Posterior cingulate gyrus (tissue), 11 donors: ENCODE data around the gene CTNNA2.
"Not testable (repeated sequence)": the region's sequence is repeated elsewhere in the genome, so short reads cannot be mapped to it uniquely, and the experiment has no call there.

Source experiments
- DNase-seq, 10 donors: peaks; one replicate each; pipeline versions ENCODE4 v3.0.0 to v3.0.0-alpha.2; 2020 to 2021; ENCODE audit warnings: mixed read lengths in 3 of 10
- intact Hi-C: fragments of 100-400 bp; cut with DNase I; formaldehyde crosslinking; loops from one replicate; pipeline ENCODE4 v1.15.1; 2023

Gene CTNNA2

GRCh38 chr2:80154231-80154915, 641.5 kb downstream of the CTNNA2 start:
- no peak for DNase-seq
- intact Hi-C loops = no loop called here

- DNase-seq = no peak
- intact Hi-C loops = no loop called here
These were observed 651.5 kb downstream of the CTNNA2 start for GRCh38 chr2:80164375-80164774.

- intact Hi-C loops = no loop called here
These were observed 653.8 kb downstream of the CTNNA2 start for GRCh38 chr2:80166483-80167171.

GRCh38 chr2:80167284-80167808, 654.5 kb downstream of the CTNNA2 start:
- no peak for DNase-seq
- intact Hi-C loops = no loop called here

More at GRCh38 chr2:80166483-80167171, 653.8 kb downstream of the CTNNA2 start:
- DNase-seq = no peak

- intact Hi-C loops = no loop called here
- no peak for DNase-seq
These were observed 655.2 kb downstream of the CTNNA2 start for GRCh38 chr2:80168037-80168436.

- peak in 1 of 10 donors; percentile 61 for DNase-seq
- intact Hi-C loops = no loop called here
These were observed 656.0 kb downstream of the CTNNA2 start for GRCh38 chr2:80168801-80169200.

- intact Hi-C loops = no loop called here
- no peak for DNase-seq
These were observed 657.2 kb downstream of the CTNNA2 start for GRCh38 chr2:80169811-80170594.

- intact Hi-C loops = no loop called here
- DNase-seq = no peak
These were observed 672.2 kb downstream of the CTNNA2 start for GRCh38 chr2:80185091-80185490.

- no peak for DNase-seq
- intact Hi-C loops = no loop called here
These were observed 673.4 kb downstream of the CTNNA2 start for GRCh38 chr2:80186262-80186661.

- intact Hi-C loops = no loop called here
- no peak for DNase-seq
These were observed 674.3 kb downstream of the CTNNA2 start for GRCh38 chr2:80187156-80187555.

- DNase-seq = no peak
These were observed 677.3 kb downstream of the CTNNA2 start for GRCh38 chr2:80190166-80190565.

GRCh38 chr2:80193566-80193965, 680.7 kb downstream of the CTNNA2 start:
- intact Hi-C loops = no loop called here
- no peak for DNase-seq

More at GRCh38 chr2:80190166-80190565, 677.3 kb downstream of the CTNNA2 start:
- intact Hi-C loops = no loop called here

GRCh38 chr2:80195034-80195433, 682.2 kb downstream of the CTNNA2 start:
- no peak for DNase-seq
- intact Hi-C loops = no loop called here

- DNase-seq = no peak
- intact Hi-C loops = no loop called here
These were observed 685.2 kb downstream of the CTNNA2 start for GRCh38 chr2:80198042-80198441.

- intact Hi-C loops = no loop called here
These were observed 686.7 kb downstream of the CTNNA2 start for GRCh38 chr2:80199504-80199903.

GRCh38 chr2:80203929-80204328, 691.1 kb downstream of the CTNNA2 start:
- DNase-seq, intact Hi-C loops: not testable (repeated sequence)

More at GRCh38 chr2:80199504-80199903, 686.7 kb downstream of the CTNNA2 start:
- no peak for DNase-seq

- intact Hi-C loops = no loop called here
- no peak for DNase-seq
These were observed 692.6 kb downstream of the CTNNA2 start for GRCh38 chr2:80205498-80205897.

- no peak for DNase-seq
- intact Hi-C loops = no loop called here
These were observed 696.6 kb downstream of the CTNNA2 start for GRCh38 chr2:80209458-80209857.

- no peak for DNase-seq
- intact Hi-C loops = no loop called here
These were observed 704.6 kb downstream of the CTNNA2 start for GRCh38 chr2:80217446-80217845.

GRCh38 chr2:80222644-80223043, 709.8 kb downstream of the CTNNA2 start:
- DNase-seq = no peak
- intact Hi-C loops = no loop called here

GRCh38 chr2:80231421-80231820, 718.6 kb downstream of the CTNNA2 start:
- intact Hi-C loops = loop anchor here (10.0 kb wide), 1 partner anchor 157 kb away; no protein-coding TSS in a partner anchor
- DNase-seq = no peak
